Measurements from ENCODE around the gene ARL5B. TPM values are rescaled to one million over a fixed set of nuclear protein-coding genes. Genes with fewer than 3 reads are reported as not detected.

Gene ARL5B
- total RNA-seq, 1 experiment from 2014 or later = 12.2 TPM

DNA sequence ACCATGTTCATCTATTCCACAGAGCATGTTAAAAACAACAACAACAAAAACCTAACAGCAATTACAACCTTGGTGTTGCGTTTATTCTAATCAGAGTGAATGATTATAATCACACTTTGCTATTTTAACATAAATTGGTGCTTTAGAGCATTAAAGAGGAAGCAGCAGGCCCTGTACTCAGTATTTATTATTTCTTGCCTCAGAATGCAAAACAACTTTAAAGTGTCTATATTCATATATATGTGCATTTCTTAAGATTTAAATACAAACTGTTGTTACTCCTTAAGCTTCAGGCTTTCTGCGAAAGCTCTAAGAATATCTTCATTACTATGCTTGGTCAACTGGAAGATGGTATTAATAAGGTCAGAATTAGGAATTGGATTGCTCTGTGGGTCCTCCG, 21.5 kb downstream of the ARL5B start:
- ATAC-seq (no peak), DNase-seq (ENCODE audit: low read depth, low spot score) (no peak)
- TF ChIP-seq POLR2AphosphoS5 (IDR thresholded peaks at IDR 0.05; ENCODE audit: low read depth, low read length) (no peak), SIN3A (IDR thresholded peaks at IDR 0.05; ENCODE audit: borderline replicate concordance, insufficient read depth, low read depth, low read length) (no peak)
- CTCF ChIA-PET = no interaction called here
- no peak overlapping the region for H3K27ac ChIP-seq (ENCODE audit: low read length)
- intact Hi-C loops (cut with micrococcal nuclease; ENCODE audit: unreplicated experiment) = no loop called here
- peaks cover 3% of the 10 kb centered on the region; the same call in 1 of the 2 replicates for H3K36me3 ChIP-seq (ENCODE audit: control insufficient read depth, insufficient read depth, low read length)
- H3K4me1 ChIP-seq (ENCODE audit: control insufficient read depth, insufficient read depth, low read length) = no peaks in the 10 kb centered on the region
- POLR2A ChIA-PET = no interaction called here
- H3K27me3 ChIP-seq (ENCODE audit: control insufficient read depth, insufficient read depth, low read length) = no peaks in the 10 kb centered on the region
- in situ Hi-C loops (cut with HindIII; ENCODE audit: low pct_unique_long_range_greater_than_20kb, low sequenced_read_pairs) = no loop called here
- H3K9me3 ChIP-seq (ENCODE audit: control insufficient read depth, insufficient read depth, low read depth, low read length) = no peaks in the 10 kb centered on the region
- BruUV-seq (replicated peaks) = no TSS peak
- H3K4me3 ChIP-seq (ENCODE audit: low read depth in 2 of 2, low read length in 2 of 2) = no peak overlapping the region

DNA sequence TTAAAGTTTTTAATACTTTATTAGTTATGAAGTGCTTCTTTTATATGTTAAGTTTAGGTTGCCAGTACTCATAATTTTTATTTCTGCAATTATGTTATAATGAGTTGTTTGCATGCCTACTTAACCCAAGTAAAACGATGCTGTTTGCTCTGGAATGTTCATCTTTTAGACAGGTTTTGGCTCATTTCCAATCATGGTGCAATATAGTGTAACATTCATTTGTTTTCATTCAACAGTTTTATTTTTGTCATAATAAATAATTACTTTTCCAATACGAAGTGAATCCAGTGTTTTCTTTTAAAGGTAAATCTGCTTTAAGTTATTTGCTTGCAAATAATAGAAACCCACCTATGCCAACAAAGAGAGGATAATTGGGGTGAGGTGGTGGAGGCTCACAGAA, 22.1 kb downstream of the ARL5B start:
- POLR2A ChIA-PET = no interaction called here
- H3K36me3 ChIP-seq (ENCODE audit: control insufficient read depth, insufficient read depth, low read length) = no peaks in the 10 kb centered on the region; the same call in 1 of the 2 replicates
- H3K4me3 ChIP-seq (ENCODE audit: low read depth in 2 of 2, low read length in 2 of 2) = no peak overlapping the region
- no peaks in the 10 kb centered on the region for H3K9me3 ChIP-seq (ENCODE audit: control insufficient read depth, insufficient read depth, low read depth, low read length)
- intact Hi-C loops (cut with micrococcal nuclease; ENCODE audit: unreplicated experiment) (no loop called here), in situ Hi-C loops (cut with HindIII; ENCODE audit: low pct_unique_long_range_greater_than_20kb, low sequenced_read_pairs) (no loop called here)
- H3K27ac ChIP-seq (ENCODE audit: low read length) = no peak overlapping the region
- TF ChIP-seq SIN3A (IDR thresholded peaks at IDR 0.05; ENCODE audit: borderline replicate concordance, insufficient read depth, low read depth, low read length) = no peak
- no peak for TF ChIP-seq TCF7L2 (IDR thresholded peaks at IDR 0.05; ENCODE audit: low read depth, low read length)
- TF ChIP-seq CTCF (IDR thresholded peaks at IDR 0.05) = no peak
- no peak for TF ChIP-seq REST (IDR thresholded peaks at IDR 0.05; ENCODE audit: insufficient read depth in 1 of 2, low read depth in 2 of 2, low read length in 1 of 2)
- TF ChIP-seq POLR2AphosphoS5 (IDR thresholded peaks at IDR 0.05; ENCODE audit: low read depth, low read length) = no peak
- no peaks in the 10 kb centered on the region for H3K4me1 ChIP-seq (ENCODE audit: control insufficient read depth, insufficient read depth, low read length)
- CTCF ChIA-PET = no interaction called here
- no peaks in the 10 kb centered on the region for H3K27me3 ChIP-seq (ENCODE audit: control insufficient read depth, insufficient read depth, low read length)
- BruUV-seq (replicated peaks) = no TSS peak
- ATAC-seq (no peak), DNase-seq (ENCODE audit: low read depth, low spot score) (no peak)

DNA sequence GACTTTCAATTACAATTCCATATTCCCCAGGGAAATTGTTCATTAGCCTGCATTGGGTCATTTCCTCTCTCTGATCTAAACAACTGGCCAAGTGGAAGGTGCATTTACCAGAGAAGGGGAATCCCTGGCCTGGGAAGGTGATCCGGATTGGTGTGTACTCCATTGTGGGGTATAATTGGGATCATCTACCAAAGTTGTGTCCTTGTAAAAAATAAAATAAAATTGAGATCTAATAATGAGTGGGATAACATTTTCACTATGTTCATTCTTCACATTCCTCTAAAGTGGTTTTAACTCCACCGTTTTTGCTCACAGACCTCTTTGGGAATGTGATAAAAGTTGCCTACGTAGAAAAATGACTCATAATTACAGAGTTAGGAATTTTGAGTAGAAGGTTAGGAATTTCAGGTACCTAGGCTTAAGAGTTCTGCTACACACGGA, 22.8 kb downstream of the ARL5B start:
- intact Hi-C loops (cut with micrococcal nuclease; ENCODE audit: unreplicated experiment) (no loop called here), in situ Hi-C loops (cut with HindIII; ENCODE audit: low pct_unique_long_range_greater_than_20kb, low sequenced_read_pairs) (no loop called here)
- ChIA-PET CTCF (no interaction called here), POLR2A (no interaction called here)
- no TSS peak for BruUV-seq (replicated peaks)
- DNase-seq (ENCODE audit: low read depth, low spot score) (no peak), ATAC-seq (no peak)
- H3K4me1 ChIP-seq (ENCODE audit: control insufficient read depth, insufficient read depth, low read length) = no peaks in the 10 kb centered on the region
- TF ChIP-seq SIN3A (IDR thresholded peaks at IDR 0.05; ENCODE audit: borderline replicate concordance, insufficient read depth, low read depth, low read length) (no peak), CTCF (IDR thresholded peaks at IDR 0.05) (no peak), REST (IDR thresholded peaks at IDR 0.05; ENCODE audit: insufficient read depth in 1 of 2, low read depth in 2 of 2, low read length in 1 of 2) (no peak), TCF7L2 (IDR thresholded peaks at IDR 0.05; ENCODE audit: low read depth, low read length) (no peak), POLR2AphosphoS5 (IDR thresholded peaks at IDR 0.05; ENCODE audit: low read depth, low read length) (no peak)
- no peaks in the 10 kb centered on the region; the same call in 1 of the 2 replicates for H3K36me3 ChIP-seq (ENCODE audit: control insufficient read depth, insufficient read depth, low read length)
- H3K27me3 ChIP-seq (ENCODE audit: control insufficient read depth, insufficient read depth, low read length) = no peaks in the 10 kb centered on the region
- H3K27ac ChIP-seq (ENCODE audit: low read length) = no peak overlapping the region
- H3K9me3 ChIP-seq (ENCODE audit: control insufficient read depth, insufficient read depth, low read depth, low read length) = no peaks in the 10 kb centered on the region
- H3K4me3 ChIP-seq (ENCODE audit: low read depth in 2 of 2, low read length in 2 of 2) = no peak overlapping the region
